Vagina (tissue), 2 donors: Measurements from ENCODE around the gene DNAH7.

Source experiments
- CTCF ChIP-seq, 3 experiments: fragments of 450-650 bp in 2 of 3; fragments of 200-600 bp in 1 of 3; sonication (generic) in 1 of 3; IDR thresholded peaks; one replicate each; pipeline ENCODE4 v1.5.1; 2017 to 2019; ENCODE audit warnings: antibody characterized with exemption in 3 of 3, mild to moderate bottlenecking in 2 of 3, moderate library complexity in 2 of 3
- POLR2A ChIP-seq, 2 donors: fragments of 450-650 bp; IDR thresholded peaks; one replicate each; pipeline ENCODE4 v1.6.1; 2017; ENCODE audit warnings: antibody characterized with exemption in 2 of 2, mild to moderate bottlenecking in 2 of 2, moderate library complexity in 2 of 2

- no peak for TF ChIP-seq CTCF (IDR thresholded peaks at IDR 0.05)
- no peak for TF ChIP-seq POLR2A (IDR thresholded peaks at IDR 0.05)
Measured at GRCh38 chr2:195805283-195805976, 263.2 kb downstream of the DNAH7 start.
